ENCODE data around the gene SGIP1.

SGIP1 gene

GRCh38 chr1:66552829-66553228, 18.9 kb downstream of the SGIP1 start:
- Histone ChIP-seq H3K27ac (no peak overlapping the region), H3K4me3 (ENCODE audit: low read depth in 1 of 2, low read length in 1 of 2) (no peak overlapping the region)
- no peak for TF ChIP-seq CTCF (IDR thresholded peaks at IDR 0.05)

GRCh38 chr1:66553846-66554245, 19.9 kb downstream of the SGIP1 start:
- H3K4me3 ChIP-seq (ENCODE audit: low read depth in 1 of 2, low read length in 1 of 2): no peak overlapping the region
- H3K36me3 ChIP-seq: no peaks in the 10 kb centered on the region
- TF ChIP-seq CTCF (IDR thresholded peaks at IDR 0.05): no peak
- H3K9me3 ChIP-seq: no peaks in the 10 kb centered on the region
- no peaks in the 10 kb centered on the region for H3K4me1 ChIP-seq (ENCODE audit: control insufficient read depth in 1 of 2, insufficient read depth in 1 of 2, low read depth in 1 of 2, low read length in 1 of 2)
- no peak overlapping the region for H3K27ac ChIP-seq
- no peaks in the 10 kb centered on the region for H3K27me3 ChIP-seq

More at GRCh38 chr1:66552829-66553228, 18.9 kb downstream of the SGIP1 start:
- H3K4me1 ChIP-seq (ENCODE audit: control insufficient read depth in 1 of 2, insufficient read depth in 1 of 2, low read depth in 1 of 2, low read length in 1 of 2): no peaks in the 10 kb centered on the region
- H3K27me3 ChIP-seq: no peaks in the 10 kb centered on the region
- H3K36me3 ChIP-seq: no peaks in the 10 kb centered on the region
- no peaks in the 10 kb centered on the region for H3K9me3 ChIP-seq

GRCh38 chr1:66556161-66556611, 22.2 kb downstream of the SGIP1 start:
- Histone ChIP-seq H3K36me3 (no peaks in the 10 kb centered on the region), H3K27me3 (no peaks in the 10 kb centered on the region), H3K4me1 (ENCODE audit: control insufficient read depth in 1 of 2, insufficient read depth in 1 of 2, low read depth in 1 of 2, low read length in 1 of 2) (no peaks in the 10 kb centered on the region), H3K27ac (no peak overlapping the region), H3K4me3 (ENCODE audit: low read depth in 1 of 2, low read length in 1 of 2) (no peak overlapping the region), H3K9me3 (no peaks in the 10 kb centered on the region)
- no peak for TF ChIP-seq CTCF (IDR thresholded peaks at IDR 0.05)

- Histone ChIP-seq H3K27ac (no peak overlapping the region), H3K4me3 (ENCODE audit: low read depth in 1 of 2, low read length in 1 of 2) (no peak overlapping the region), H3K36me3 (no peaks in the 10 kb centered on the region), H3K9me3 (no peaks in the 10 kb centered on the region), H3K27me3 (no peaks in the 10 kb centered on the region), H3K4me1 (ENCODE audit: control insufficient read depth in 1 of 2, insufficient read depth in 1 of 2, low read depth in 1 of 2, low read length in 1 of 2) (no peaks in the 10 kb centered on the region)
- TF ChIP-seq CTCF (IDR thresholded peaks at IDR 0.05): no peak
These were observed 23.2 kb downstream of the SGIP1 start for GRCh38 chr1:66557157-66557556.

GRCh38 chr1:66559517-66559916, 25.6 kb downstream of the SGIP1 start:
- H3K4me1 ChIP-seq (ENCODE audit: control insufficient read depth in 1 of 2, insufficient read depth in 1 of 2, low read depth in 1 of 2, low read length in 1 of 2): no peaks in the 10 kb centered on the region
- no peaks in the 10 kb centered on the region for H3K36me3 ChIP-seq
- H3K27ac ChIP-seq: no peak overlapping the region
- TF ChIP-seq CTCF (IDR thresholded peaks at IDR 0.05): no peak
- no peaks in the 10 kb centered on the region for H3K27me3 ChIP-seq
- no peaks in the 10 kb centered on the region for H3K9me3 ChIP-seq
- no peak overlapping the region for H3K4me3 ChIP-seq (ENCODE audit: low read depth in 1 of 2, low read length in 1 of 2)

- Histone ChIP-seq H3K4me3 (ENCODE audit: low read depth in 1 of 2, low read length in 1 of 2) (no peak overlapping the region), H3K27me3 (no peaks in the 10 kb centered on the region), H3K9me3 (no peaks in the 10 kb centered on the region), H3K4me1 (ENCODE audit: control insufficient read depth in 1 of 2, insufficient read depth in 1 of 2, low read depth in 1 of 2, low read length in 1 of 2) (no peaks in the 10 kb centered on the region), H3K36me3 (no peaks in the 10 kb centered on the region), H3K27ac (no peak overlapping the region)
- TF ChIP-seq CTCF (IDR thresholded peaks at IDR 0.05): no peak
These were observed 28.6 kb downstream of the SGIP1 start for GRCh38 chr1:66562561-66562960.

Data from neutrophil (primary cell).